Measurements from ENCODE around the gene MACROD1. TPM values are rescaled to one million over a fixed set of nuclear protein-coding genes. Genes with fewer than 3 reads are reported as not detected.

MACROD1 gene
- total and polyA plus RNA-seq, 2 of the 13 experiments (the other 11 are each of a cell fraction or from before 2014, with no cell fraction given) = 23.1 to 34.5 TPM

DNA sequence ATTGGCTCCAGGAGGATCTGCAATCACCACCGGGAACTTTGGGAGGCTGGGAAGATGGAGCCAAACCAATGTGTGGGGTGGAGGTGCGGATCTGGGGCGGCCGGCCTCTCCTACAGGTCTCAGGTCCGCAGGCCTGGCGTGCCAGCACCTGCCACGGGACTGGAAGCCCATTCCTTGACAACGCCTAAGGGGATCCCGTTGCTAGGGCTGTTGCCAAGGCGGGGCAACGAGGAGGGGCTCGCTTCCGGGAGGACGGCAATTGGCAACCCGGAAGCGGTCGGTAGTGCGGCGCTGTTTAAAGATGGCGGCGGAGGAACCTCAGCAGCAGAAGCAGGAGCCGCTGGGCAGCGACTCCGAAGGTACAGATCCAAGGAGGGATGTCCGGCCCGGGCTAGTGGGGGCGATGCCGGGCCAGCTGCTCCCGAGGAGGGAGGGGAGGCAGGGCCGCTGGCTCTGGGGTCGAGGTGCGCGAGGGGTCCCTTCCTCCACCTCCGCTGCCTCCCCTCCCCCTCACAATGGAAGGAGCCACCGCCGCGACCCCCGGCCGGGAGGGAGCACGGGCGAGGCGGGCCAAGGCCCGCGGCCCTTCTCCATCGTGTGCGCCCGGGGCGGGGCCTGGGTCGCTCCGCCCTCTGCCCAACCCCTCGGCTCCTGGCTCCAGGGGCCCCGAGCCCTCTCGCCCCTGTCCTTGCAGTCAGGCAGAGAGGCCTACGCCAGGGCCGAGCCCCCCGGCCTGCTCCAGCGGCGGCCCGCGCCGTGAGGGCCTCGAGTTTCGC lies 179.6 kb downstream of the MACROD1 start, which contains the start of gene OTUB1 (continued):
- TF ChIP-seq, protein P1, sequence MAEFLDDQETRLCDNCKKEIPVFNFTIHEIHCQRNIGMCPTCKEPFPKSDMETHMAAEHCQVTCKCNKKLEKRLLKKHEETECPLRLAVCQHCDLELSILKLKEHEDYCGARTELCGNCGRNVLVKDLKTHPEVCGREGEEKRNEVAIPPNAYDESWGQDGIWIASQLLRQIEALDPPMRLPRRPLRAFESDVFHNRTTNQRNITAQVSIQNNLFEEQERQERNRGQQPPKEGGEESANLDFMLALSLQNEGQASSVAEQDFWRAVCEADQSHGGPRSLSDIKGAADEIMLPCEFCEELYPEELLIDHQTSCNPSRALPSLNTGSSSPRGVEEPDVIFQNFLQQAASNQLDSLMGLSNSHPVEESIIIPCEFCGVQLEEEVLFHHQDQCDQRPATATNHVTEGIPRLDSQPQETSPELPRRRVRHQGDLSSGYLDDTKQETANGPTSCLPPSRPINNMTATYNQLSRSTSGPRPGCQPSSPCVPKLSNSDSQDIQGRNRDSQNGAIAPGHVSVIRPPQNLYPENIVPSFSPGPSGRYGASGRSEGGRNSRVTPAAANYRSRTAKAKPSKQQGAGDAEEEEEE (CRISPR knock-in tag; IDR thresholded peaks at IDR 0.05; ENCODE audit: borderline replicate concordance) = no peak
- TF ChIP-seq, protein P2, sequence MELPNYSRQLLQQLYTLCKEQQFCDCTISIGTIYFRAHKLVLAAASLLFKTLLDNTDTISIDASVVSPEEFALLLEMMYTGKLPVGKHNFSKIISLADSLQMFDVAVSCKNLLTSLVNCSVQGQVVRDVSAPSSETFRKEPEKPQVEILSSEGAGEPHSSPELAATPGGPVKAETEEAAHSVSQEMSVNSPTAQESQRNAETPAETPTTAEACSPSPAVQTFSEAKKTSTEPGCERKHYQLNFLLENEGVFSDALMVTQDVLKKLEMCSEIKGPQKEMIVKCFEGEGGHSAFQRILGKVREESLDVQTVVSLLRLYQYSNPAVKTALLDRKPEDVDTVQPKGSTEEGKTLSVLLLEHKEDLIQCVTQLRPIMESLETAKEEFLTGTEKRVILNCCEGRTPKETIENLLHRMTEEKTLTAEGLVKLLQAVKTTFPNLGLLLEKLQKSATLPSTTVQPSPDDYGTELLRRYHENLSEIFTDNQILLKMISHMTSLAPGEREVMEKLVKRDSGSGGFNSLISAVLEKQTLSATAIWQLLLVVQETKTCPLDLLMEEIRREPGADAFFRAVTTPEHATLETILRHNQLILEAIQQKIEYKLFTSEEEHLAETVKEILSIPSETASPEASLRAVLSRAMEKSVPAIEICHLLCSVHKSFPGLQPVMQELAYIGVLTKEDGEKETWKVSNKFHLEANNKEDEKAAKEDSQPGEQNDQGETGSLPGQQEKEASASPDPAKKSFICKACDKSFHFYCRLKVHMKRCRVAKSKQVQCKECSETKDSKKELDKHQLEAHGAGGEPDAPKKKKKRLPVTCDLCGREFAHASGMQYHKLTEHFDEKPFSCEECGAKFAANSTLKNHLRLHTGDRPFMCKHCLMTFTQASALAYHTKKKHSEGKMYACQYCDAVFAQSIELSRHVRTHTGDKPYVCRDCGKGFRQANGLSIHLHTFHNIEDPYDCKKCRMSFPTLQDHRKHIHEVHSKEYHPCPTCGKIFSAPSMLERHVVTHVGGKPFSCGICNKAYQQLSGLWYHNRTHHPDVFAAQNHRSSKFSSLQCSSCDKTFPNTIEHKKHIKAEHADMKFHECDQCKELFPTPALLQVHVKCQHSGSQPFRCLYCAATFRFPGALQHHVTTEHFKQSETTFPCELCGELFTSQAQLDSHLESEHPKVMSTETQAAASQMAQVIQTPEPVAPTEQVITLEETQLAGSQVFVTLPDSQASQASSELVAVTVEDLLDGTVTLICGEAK (IDR thresholded peaks at IDR 0.05) = peak; percentile 63
- TF ChIP-seq, protein P2 (CRISPR knock-in tag; IDR thresholded peaks at IDR 0.05) = peak; percentile 27; the same call in 1 of the 2 replicates
- TF ChIP-seq ZNF619 (CRISPR knock-in tag; IDR thresholded peaks at IDR 0.05) (no peak), ZIK1 (CRISPR knock-in tag; IDR thresholded peaks at IDR 0.05; ENCODE audit: borderline replicate concordance, low read depth) (0 out of 2 replicates have a peak, but pooled peaks have one; percentile 28), ZNF780A (CRISPR knock-in tag; IDR thresholded peaks at IDR 0.05) (no peak), SRY (CRISPR knock-in tag; IDR thresholded peaks at IDR 0.05) (peak; percentile 70), ARID2 (CRISPR knock-in tag; IDR thresholded peaks at IDR 0.05; ENCODE audit: borderline replicate concordance) (0 out of 2 replicates have a peak, but pooled peaks have one; percentile 49), MTF1 (CRISPR knock-in tag; IDR thresholded peaks at IDR 0.05) (0 out of 2 replicates have a peak, but pooled peaks have one; percentile 55), HMGA1 (CRISPR knock-in tag; conservative IDR thresholded peaks at IDR 0.05) (no peak), ZFY (CRISPR knock-in tag; IDR thresholded peaks at IDR 0.05) (peak; percentile 97), POLR2A (IDR thresholded peaks at IDR 0.05; ENCODE audit: insufficient read depth in 1 of 2, low read depth in 2 of 2, low read length in 2 of 2) (peak; percentile 81 to 87), ZNF546 (CRISPR knock-in tag; conservative IDR thresholded peaks at IDR 0.05) (no peak), ARHGAP35 (CRISPR knock-in tag; IDR thresholded peaks at IDR 0.05; ENCODE audit: borderline replicate concordance) (peak; percentile 35; the same call in 1 of the 2 replicates), ZNF337 (CRISPR knock-in tag; IDR thresholded peaks at IDR 0.05; ENCODE audit: borderline replicate concordance, low read depth) (no peak)
- TF ChIP-seq, protein P3, sequence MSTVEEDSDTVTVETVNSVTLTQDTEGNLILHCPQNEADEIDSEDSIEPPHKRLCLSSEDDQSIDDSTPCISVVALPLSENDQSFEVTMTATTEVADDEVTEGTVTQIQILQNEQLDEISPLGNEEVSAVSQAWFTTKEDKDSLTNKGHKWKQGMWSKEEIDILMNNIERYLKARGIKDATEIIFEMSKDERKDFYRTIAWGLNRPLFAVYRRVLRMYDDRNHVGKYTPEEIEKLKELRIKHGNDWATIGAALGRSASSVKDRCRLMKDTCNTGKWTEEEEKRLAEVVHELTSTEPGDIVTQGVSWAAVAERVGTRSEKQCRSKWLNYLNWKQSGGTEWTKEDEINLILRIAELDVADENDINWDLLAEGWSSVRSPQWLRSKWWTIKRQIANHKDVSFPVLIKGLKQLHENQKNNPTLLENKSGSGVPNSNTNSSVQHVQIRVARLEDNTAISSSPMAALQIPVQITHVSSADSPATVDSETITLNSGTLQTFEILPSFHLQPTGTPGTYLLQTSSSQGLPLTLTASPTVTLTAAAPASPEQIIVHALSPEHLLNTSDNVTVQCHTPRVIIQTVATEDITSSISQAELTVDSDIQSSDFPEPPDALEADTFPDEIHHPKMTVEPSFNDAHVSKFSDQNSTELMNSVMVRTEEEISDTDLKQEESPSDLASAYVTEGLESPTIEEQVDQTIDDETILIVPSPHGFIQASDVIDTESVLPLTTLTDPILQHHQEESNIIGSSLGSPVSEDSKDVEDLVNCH (CRISPR knock-in tag; IDR thresholded peaks at IDR 0.05) = no peak

Measured in HepG2 (cell line).